Measurements from ENCODE around the gene FUZ.
A peak's percentile ranks its signal among the peaks of the same experiment; 100 is the strongest.

Gene FUZ, protein sequence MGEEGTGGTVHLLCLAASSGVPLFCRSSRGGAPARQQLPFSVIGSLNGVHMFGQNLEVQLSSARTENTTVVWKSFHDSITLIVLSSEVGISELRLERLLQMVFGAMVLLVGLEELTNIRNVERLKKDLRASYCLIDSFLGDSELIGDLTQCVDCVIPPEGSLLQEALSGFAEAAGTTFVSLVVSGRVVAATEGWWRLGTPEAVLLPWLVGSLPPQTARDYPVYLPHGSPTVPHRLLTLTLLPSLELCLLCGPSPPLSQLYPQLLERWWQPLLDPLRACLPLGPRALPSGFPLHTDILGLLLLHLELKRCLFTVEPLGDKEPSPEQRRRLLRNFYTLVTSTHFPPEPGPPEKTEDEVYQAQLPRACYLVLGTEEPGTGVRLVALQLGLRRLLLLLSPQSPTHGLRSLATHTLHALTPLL

DNA sequence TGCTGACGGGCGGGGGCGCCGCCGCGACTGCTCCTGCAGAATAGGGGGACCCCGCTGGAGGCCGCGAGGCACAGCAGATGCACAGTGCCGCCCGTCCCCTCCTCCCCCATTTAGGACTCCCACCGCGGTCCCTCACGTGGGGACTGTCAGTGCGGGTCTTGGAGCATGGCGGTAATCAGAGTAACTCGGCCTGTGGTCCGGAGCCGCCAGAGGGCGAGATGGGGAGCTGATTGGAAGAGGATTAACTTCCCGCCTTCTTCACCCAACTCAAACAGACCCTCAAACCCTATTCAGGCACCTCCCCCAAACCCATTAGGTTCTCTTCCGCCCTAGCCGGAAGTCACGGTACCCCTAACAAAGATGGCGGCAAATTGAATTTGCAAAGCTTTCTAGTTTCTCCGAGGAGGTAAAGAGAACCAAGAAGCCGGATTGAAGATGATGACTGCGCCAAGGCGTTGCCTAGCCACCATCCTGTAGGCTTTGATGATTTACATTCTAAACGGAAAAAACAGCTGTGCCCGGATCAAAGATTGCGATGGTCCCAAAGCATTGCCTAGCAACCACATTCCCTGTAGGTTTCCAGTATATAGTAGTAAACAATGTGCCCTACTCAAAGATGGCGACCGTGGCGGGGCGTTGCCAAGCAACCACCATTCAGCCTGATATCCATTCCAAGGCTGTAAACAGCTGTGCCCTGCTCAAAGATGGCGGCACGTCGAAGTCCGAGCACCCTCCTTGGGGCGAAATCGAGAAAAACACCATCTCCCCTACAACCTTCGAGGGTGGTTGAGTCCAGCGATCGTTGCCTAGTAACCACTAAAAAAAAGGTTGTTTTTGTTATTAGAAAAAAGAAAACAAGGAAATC is at the start of gene FUZ:
Gene FUZ, minus strand, starts transcription at position 296 of the 865 bp plus-strand sequence. Its CDS starts 186 bp downstream, at position 110.
- DNase-seq, result peak; percentile 97

GRCh38 chr19:49862391-49863253 is 49.5 kb upstream of the FUZ start:
- no peak for DNase-seq

GRCh38 chr19:49861541-49862378 is 48.7 kb upstream of the FUZ start:
- no peak for DNase-seq

DNA sequence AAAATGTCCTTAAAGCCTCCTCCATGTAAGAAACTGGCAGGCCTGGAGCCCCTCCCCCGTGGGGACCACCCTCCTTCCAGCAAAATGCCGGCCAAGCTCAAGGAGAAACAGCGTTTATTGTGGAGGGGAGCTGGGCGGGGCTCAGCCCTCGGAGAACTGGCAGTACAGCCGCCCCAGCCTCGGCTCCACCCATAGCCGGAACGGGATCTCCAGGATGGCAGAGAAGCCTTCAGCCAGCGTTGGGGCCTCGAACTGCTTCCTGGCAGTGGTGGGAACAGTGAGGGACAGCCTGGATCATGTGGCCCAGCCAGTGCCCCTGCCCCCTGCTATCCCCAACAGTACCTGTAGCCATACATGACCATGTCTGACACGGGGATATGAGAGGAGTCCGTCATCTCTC is 48.0 kb upstream of the FUZ start:
- DNase-seq, result no peak

GRCh38 chr19:49860336-49861102 is 47.4 kb upstream of the FUZ start:
- DNase-seq, result no peak

DNA sequence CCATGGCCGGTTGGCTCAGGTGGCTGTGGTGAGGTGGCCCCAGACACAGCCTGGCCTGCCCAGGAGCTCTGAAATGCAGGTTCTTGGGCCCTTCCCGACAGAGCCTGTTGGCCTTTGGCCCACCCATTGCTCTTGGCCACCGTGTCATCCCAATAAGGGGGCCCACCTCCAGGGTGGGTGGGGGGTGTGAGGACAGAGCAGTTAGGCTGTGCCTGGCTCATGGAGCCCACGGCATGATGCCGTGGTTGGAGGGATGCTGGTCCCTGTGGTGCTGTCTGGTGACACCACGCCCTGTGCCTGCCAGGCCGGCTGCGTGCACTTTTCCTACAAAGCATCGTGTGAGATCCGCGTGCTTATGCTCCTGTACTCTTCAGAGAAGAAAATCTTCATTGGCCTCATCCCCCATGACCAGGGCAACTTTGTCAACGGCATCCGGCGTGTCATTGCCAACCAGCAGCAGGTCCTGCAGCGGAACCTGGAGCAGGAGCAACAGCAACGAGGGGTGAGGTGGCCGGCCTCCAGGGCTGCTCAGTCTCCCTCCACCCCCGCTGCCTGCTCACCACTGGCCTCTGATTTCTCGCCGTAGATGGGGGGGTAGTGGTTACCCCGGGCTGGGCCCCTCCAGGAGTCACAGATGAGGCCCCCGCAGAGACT is 46.7 kb upstream of the FUZ start:
- DNase-seq, result no peak

- DNase-seq, result no peak
These were observed 45.2 kb upstream of the FUZ start for GRCh38 chr19:49858088-49858985.

DNA sequence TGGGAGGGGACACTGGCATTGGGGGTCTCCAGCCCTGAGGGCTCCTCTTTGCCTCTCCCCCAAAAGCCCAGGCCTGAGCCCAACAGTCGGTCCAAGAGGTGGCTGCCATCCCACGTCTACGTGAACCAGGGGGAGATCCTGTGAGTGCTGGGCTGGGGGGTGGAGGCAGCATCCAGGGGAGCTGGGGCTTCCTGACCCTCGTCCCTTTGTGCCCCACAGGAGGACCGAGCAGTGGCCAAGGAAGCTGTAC is 44.7 kb upstream of the FUZ start:
- DNase-seq, result no peak

- no peak for DNase-seq
These were observed 44.2 kb upstream of the FUZ start for GRCh38 chr19:49857061-49857837.

- no peak for DNase-seq
These were observed 43.5 kb upstream of the FUZ start for GRCh38 chr19:49856574-49857021.

DNA sequence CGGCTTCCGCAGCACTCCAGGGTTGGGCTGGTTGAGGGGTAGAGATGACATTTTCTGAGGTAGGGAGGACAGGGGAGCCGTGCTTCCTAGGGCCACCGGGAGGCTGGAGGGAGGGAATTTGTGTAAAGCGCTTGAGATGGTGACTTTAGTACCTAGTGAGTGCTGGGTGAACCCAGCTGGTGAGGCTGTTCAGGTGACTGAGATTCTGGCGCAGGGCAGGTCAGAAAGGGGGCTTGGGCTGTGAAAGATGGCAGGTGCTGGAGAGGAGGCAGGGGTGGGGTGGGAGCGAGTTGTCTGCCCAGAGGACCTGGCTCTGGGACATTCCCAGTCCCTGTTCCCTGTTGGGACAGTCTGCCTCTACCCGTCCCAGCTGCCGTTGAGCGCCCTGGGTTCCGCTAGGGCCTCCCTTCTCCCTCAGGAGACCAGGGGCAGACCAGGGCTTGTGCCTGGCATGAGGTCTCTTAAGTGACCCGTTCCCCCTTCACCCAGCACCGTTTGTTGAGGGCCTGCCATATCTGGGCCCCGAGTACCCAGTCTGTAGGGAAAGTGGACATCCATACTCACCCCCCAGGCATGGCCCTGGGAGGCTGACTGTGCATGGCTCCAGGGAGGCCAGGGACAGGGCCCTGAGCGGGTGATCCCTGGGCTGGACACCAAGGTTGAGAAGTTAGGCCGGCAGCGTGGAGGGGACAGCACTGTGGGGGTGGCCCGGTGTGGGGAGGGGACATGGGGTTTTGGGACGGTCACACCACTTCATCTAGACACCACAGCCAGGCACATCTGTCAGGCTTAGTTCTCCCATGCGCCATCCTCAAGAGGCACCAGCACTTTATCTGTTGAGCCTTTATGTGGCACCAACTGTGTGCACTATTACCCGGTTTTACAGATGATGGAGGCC is 42.8 kb upstream of the FUZ start:
- DNase-seq, result no peak

GRCh38 chr19:49855277-49855675 is 42.2 kb upstream of the FUZ start:
- no peak for DNase-seq

- no peak for DNase-seq
These were observed 41.5 kb upstream of the FUZ start for GRCh38 chr19:49854378-49855263.

GRCh38 chr19:49853852-49854377 is 40.8 kb upstream of the FUZ start:
- no peak for DNase-seq

DNA sequence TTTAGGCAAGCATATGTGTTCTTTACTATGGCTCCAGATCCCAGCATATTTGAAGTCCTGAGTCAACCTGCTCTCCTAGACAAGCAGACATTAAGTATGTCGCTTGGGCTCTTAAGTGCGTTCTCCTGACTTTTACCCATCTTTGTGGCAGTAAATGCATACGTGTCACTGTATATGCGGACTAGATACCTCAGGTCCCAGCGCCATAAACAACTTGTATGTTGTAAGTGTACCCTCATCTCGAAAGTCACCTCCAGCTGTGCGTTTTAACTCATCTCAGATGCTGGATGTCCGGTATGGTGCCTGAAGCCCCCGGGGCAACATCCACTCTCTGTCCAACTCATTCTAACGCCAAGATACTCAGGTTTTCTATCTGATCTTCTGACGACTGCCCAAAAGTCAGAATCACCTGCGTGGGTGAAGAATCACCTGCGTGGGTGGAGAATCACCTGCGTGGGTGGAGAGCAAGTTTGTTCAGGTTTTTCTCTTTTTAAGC is 39.6 kb upstream of the FUZ start:
- DNase-seq, result no peak

Measured in NCI-H1694 (cell line).